ENCODE results near the gene TGOLN2.
A peak's percentile ranks its signal among the peaks of the same experiment; 100 is the strongest.
"Not testable (repeated sequence)": the region's sequence is repeated elsewhere in the genome, so short reads cannot be mapped to it uniquely, and the experiment has no call there.

The TGOLN2 gene

DNA sequence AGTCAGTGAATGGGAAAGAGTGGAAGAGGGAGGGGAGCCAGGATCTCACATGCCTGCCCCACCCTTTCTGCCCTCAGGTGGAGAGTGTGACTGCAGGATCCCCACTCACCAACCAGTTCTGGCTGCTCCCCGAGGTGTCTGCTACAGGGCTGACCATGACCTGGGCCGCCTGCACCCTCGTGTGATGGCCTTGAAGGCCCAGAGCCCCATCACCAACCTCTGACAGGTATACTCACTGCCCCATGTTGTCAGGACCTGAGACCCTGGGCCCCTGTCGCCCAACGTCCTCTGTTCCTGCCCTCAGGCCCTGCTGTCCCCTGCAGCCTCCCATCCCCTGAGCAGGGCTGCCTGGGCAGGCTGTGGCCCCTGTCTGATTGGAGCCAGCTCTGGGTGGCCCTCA lies 11.9 kb downstream of the TGOLN2 start:
- DNase-seq; in situ Hi-C loops (cut with HindIII; ENCODE audit: low pct_ligation_motif_present, low pct_unique_long_range_greater_than_20kb, low sequenced_read_pairs): not testable (repeated sequence)

DNA sequence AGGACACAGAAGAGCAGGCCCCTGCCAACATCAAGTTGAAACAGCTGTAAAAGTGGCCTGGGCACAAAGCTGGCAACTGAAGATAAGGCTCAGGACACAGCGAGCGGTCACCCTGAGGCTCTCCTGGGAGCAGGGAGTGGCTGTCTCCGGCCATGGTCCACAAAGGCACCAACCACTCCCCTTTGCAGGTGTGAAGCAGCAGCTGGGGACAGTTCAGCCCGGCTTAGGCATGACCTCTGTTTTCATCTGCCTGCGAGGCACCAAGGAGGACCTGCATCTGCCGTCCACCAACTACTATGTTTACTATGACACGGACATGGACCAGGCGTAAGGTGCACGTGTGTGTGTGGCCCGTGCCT lies 12.9 kb downstream of the TGOLN2 start:
- in situ Hi-C loops (cut with HindIII; ENCODE audit: low pct_ligation_motif_present, low pct_unique_long_range_greater_than_20kb, low sequenced_read_pairs), result no loop called here
- no peak for DNase-seq

DNA sequence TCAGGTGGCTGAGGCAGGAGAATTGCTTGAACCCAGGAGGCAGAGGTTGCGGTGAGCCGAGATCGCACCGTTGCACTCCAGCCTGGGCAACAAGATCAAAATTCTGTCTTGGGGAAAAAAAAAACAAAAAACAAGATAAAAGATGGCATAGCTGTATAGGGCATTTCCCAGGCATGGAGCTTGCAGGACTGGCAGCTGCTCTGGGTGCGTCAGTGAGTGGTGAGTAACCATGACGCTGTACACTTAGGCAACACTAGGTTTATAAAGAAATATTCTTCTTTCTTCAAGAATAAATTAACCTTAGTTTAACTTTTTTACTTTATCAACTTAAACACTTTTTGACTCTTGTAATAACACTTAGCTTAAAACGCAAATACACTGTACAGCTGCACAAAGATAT lies 15.4 kb downstream of the TGOLN2 start:
- in situ Hi-C loops (cut with HindIII; ENCODE audit: low pct_ligation_motif_present, low pct_unique_long_range_greater_than_20kb, low sequenced_read_pairs), result no loop called here
- DNase-seq, result peak; percentile 68

DNA sequence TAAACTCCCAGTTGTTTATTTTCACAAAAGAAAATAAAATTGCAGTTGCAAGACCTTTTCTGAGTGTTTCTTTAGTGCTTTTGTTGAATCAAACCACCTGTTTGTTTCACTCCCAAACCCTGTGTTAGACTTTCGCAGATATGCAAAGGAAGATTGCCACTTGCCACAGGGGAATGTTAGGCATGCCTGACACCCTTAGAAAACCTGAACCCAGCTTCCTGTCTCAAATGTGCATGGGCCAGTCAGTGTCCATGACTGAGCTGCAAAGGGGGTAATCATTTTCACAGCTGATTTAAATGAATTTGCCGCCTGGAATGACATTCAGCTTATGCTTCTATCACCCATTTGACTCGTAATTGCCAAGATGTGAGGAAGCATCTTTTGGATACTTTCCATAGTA lies 17.5 kb downstream of the TGOLN2 start:
- in situ Hi-C loops (cut with HindIII; ENCODE audit: low pct_ligation_motif_present, low pct_unique_long_range_greater_than_20kb, low sequenced_read_pairs), result no loop called here

DNA sequence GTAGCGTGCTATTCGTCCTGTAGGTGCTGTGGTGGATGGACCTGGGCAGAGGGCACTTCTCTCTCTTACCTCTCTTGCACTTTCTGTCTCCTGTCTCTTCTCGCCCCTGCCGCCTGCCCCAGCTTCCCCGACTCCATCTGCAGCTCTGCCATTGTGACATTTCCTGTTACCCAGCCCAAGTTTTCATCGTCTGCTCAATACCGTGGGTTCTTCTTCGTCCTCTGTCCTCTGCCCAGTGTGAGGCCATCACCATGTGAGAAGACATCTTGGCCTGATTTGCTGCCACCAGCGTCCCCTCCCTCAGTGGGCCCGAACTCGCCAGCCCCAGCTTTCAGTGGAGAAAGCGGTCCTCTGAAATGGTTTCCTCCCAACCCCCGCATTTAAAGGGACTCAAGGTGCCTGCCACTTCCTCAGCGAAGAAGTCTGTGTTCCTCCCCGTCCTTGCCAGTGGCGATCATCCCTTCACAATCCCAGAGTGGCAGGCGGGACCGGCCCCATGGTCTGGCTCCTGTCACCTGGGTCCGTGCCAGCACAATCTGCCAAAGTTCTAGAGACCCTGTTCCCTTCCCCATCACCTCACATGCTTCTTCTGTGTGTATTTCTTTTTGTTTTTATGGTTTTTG lies 18.0 kb downstream of the TGOLN2 start:
- in situ Hi-C loops (cut with HindIII; ENCODE audit: low pct_ligation_motif_present, low pct_unique_long_range_greater_than_20kb, low sequenced_read_pairs), result no loop called here
- DNase-seq, result peak; percentile 20

More for the DNA sequence above, 17.5 kb downstream of the TGOLN2 start:
- peak; percentile 61 for DNase-seq

DNA sequence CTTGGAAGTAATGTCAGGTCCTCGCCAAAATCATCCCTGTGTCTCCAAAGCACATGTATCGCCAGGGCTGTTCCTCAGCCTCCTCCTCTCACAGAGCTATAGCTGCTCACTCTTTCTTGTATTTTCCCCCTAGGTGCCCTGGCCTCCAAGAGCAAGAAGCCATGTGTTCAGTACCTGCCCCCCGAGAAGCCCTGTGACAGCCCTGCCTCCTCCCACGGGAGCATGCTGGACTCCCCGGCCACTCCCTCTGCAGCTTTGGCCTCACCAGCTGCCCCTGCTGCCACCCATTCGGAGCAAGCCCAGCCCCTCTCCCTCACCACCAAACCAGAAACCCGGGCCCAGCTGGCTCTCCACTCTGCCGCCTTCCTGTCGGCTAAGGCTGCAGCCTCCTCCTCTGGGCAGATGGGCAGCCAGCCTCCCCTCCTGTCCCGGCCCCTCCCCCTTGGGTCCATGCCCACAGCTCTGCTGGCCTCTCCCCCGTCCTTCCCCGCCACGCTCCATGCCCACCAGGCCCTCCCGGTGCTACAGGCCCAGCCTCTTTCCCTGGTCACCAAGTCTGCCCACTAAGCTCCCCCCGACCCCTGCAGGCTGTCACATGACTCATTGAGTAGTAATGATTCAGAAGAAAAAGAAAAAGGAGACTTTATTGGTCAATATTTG lies 18.8 kb downstream of the TGOLN2 start:
- peak; percentile 99 for DNase-seq
- in situ Hi-C loops (cut with HindIII; ENCODE audit: low pct_ligation_motif_present, low pct_unique_long_range_greater_than_20kb, low sequenced_read_pairs), result no loop called here

DNA sequence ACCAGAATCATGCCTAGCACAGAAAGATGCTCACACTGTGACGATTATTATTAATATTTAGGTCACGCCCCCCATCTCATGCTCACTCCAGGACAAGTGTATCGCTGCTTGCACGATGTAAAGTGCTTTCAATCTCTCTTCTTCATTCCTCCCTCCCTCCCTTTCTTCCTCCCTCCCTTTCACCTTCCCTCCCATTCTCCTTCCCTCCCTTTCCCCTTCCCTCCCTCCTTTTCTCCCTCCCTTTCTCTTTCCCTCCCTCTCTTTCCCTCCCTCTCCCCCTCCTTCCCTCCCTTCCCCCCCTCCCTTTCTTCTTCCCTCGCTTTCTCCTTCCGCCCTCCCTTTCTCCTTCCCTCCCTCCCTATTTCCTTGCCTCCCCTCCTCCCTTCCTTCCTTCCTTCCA lies 19.6 kb downstream of the TGOLN2 start:
- peak; percentile 16 for DNase-seq
- in situ Hi-C loops (cut with HindIII; ENCODE audit: low pct_ligation_motif_present, low pct_unique_long_range_greater_than_20kb, low sequenced_read_pairs), result no loop called here

DNA sequence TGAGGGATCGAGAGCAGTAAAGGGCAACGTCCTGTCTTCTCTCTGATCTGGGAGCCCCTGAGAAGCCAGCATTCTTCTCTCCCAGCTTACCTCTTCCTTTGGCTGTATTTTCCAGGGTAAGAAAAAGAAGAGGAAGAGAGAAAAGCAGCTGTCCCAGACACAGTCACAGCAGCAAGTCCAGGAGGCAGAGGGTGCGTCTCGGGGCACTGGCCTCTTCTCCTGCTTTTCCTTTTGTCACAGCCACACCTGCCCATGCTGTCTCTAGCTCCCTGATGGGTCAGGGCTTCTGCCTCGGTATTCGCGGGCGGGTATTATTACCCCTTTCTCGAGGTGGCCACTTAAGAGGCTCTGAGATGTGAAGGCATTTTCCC lies 20.3 kb downstream of the TGOLN2 start:
- in situ Hi-C loops (cut with HindIII; ENCODE audit: low pct_ligation_motif_present, low pct_unique_long_range_greater_than_20kb, low sequenced_read_pairs), result no loop called here
- DNase-seq, result no peak

DNA sequence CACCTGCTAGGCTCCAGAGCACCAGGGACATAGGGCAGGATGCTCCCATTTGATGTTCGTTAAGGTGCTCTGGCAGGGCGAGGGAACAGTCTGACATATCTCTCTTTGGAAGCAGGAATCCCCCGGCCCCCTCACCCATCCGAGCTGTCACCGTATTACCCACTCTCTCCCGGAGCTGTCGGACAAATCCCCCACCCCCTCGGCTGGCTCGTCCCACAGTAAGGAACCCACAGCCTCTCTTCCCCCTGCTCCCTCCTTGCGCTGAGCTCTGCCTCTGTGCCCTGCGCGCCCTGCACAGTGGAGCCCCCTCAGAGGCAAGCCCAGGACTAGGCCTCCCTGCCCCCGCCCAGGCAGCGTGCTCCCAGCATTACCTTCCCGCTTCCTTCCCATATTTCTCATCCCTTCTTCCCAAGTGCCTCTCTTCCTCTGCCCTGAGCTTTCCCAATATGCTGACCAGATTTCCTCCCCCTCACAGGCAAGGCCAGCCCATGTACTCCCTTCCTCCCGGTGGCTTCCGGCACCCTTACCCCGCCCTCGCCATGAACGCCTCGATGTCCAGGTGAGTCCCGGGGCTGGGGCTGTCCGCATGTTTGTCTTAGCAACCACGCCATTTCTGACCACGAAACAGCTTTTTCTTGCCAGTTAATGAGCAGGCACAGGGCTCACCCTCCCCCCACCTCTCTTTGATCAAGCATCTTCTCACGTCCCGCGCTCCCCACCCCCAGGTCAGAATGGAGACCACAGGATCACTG lies 23.8 kb downstream of the TGOLN2 start:
- in situ Hi-C loops (cut with HindIII; ENCODE audit: low pct_ligation_motif_present, low pct_unique_long_range_greater_than_20kb, low sequenced_read_pairs), result no loop called here
- no peak for DNase-seq

DNA sequence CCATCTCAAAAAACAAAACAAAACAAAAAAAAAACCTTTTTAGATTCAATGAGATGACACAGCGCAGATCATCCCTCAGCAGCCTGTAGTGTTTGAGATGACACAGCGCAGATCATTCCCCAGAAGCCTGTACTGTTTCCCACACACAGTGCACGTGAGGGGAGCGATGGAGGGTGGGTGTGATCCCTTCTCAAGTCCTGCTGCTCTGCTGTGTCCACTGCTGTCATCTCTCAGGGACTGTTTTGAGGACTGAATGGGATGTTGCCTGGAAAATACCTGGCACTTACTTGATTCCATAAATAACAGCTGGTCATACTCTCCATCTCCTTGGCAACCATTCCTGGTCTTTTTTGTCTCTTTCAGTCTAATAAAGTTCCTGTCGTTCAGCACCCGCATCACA lies 25.7 kb downstream of the TGOLN2 start:
- in situ Hi-C loops (cut with HindIII; ENCODE audit: low pct_ligation_motif_present, low pct_unique_long_range_greater_than_20kb, low sequenced_read_pairs), result no loop called here
- DNase-seq, result no peak

DNA sequence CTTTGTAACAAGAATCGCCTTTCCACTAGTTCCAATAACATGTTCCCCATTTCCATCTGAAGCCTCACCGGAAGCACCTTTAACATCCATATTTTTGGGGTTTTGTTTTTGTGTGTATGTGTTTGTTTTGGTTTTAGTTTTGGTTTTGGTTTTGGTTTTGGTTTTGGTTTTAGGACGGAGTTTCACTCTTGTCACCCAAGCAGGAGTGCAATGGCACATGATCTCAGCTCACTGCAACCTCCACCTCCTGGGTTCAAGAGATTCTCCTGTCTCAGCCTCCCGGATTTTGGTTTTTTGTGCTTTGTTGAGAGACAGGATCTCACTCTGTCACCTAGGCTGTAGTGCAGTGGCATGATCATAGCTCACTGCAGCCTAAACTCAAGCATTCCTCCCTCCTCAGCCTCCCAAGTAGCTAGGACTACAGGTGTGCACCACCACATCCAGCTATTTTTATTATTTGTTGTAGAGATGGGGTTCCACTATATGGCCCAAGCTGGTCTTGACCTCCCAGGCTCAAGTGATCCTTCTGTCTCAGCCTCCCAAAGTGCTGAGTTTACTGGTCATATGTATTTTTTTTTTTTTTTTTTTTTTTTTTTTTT lies 36.3 kb downstream of the TGOLN2 start:
- in situ Hi-C loops (cut with HindIII; ENCODE audit: low pct_ligation_motif_present, low pct_unique_long_range_greater_than_20kb, low sequenced_read_pairs), result no loop called here
- DNase-seq, result no peak

DNA sequence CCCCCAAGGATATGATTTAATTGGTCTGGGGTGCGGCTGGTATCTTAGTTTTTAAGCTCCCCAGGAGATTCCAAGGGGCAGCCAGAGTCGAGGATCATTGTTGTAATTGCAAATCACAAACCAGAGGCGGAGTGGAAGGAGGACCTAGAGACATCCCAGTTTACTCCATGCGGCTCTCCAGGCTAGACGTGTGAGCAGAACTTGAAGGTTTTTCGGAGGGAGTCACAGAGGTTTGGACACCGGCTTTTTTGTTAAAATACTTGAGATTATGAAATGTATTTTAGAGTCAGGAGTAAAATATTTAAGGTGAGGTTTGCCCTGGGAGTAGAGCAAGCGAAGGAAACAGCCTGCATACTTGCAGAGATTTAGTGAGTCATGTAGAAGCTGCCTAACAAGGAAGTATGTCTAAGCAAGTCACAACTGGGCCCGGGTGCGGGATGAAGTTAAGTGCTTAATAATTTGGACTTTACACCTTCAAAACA lies 39.5 kb downstream of the TGOLN2 start:
- peak; percentile 53 for DNase-seq
- in situ Hi-C loops (cut with HindIII; ENCODE audit: low pct_ligation_motif_present, low pct_unique_long_range_greater_than_20kb, low sequenced_read_pairs), result no loop called here

DNA sequence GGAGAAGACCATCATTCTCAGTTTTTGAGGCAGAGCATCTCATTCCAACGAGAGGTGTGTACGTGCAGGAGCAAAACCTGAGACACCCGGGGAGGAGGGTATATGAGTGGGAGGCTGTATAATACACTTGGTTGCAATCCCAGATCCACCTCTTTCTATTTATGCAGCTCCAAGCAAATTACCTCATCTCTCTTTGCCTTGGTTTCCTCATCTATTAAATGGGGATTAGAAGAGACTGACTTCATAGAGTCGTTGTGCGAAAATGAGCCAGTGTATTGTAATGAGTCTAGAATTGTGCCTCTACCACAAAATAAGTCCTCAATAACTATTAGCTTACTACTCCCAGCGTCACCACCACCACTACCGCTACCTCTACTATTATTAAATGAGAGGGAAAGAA lies 40.1 kb downstream of the TGOLN2 start:
- in situ Hi-C loops (cut with HindIII; ENCODE audit: low pct_ligation_motif_present, low pct_unique_long_range_greater_than_20kb, low sequenced_read_pairs), result no loop called here
- no peak for DNase-seq

DNA sequence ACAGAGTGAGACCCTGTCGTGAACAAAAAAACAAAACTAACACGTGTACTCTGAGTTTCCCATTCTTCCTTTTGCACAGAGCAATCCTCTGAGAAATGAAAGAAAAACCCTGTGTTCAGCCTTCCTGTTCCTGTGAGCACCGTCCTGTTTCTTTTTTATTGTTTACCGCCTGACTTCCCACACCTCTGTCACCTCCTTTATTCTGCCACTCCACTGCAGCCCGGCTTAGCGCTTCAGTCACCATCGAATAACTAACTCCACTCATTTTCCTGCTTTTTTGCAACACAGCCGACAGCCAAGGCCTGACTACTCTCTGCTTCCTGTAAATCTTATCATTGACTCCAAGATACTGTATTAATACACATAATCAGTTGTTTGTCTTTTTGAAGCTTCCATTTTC lies 40.9 kb downstream of the TGOLN2 start:
- DNase-seq, result no peak
- in situ Hi-C loops (cut with HindIII; ENCODE audit: low pct_ligation_motif_present, low pct_unique_long_range_greater_than_20kb, low sequenced_read_pairs), result no loop called here

DNA sequence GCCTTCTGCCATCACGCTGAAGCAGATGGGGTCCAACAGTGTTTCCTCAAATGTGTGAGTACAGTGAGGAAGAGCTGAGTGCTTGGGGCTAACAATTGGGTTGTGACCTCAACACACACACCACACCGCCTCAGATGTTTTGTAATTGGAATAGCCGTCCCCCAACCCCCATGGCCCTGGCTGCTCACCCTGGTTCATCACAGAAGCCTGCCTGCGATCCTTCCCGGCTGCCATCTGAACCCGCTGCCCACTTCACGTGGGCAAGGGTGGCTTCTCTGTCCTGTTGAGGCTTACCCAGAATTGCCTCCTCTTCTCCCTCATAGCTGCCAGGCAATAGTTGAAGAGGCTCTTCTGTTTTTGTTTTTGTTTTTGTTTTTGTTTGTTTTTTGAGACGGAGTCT lies 44.1 kb downstream of the TGOLN2 start:
- DNase-seq, result no peak
- in situ Hi-C loops (cut with HindIII; ENCODE audit: low pct_ligation_motif_present, low pct_unique_long_range_greater_than_20kb, low sequenced_read_pairs), result no loop called here

DNA sequence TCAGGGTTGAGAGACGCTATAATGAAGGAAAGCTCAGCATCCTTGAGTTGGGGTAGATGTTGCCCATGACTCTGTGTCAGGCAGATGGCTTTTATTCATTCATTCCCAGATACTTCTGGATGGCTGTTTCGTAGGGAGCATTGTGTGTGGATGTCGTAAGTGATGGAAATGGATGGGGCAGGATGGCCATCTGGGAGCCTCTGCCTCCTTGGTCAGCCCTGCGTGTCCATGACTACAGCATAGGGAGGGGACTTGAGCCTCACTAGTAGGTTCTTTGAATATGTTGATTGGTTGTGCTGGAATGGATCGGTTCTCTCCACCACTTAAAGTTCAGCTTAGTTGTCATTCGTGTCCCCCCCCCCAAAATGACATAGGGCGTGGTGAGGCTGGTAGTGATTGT lies 44.9 kb downstream of the TGOLN2 start:
- in situ Hi-C loops (cut with HindIII; ENCODE audit: low pct_ligation_motif_present, low pct_unique_long_range_greater_than_20kb, low sequenced_read_pairs), result no loop called here
- no peak for DNase-seq

DNA sequence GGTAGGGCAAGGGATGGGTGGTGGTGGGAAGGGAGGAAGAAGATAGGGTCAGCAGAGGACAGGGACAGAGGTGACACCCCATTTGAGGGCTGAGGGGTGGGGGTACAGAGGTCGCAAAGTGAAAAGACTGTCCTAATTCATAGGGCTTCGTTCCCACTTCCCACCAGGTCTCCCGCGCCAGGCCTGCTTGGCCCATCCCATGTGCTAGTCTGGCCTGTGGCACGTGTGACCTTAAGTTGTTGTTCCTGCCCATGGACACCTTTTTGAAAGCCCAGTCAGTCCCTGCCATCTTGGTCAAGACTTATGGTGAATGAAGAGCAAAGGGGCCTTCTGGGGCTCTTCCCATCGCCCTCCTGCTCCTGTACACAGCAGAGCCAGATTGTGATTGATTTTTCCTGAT lies 46.2 kb downstream of the TGOLN2 start:
- no peak for DNase-seq
- in situ Hi-C loops (cut with HindIII; ENCODE audit: low pct_ligation_motif_present, low pct_unique_long_range_greater_than_20kb, low sequenced_read_pairs), result no loop called here

DNA sequence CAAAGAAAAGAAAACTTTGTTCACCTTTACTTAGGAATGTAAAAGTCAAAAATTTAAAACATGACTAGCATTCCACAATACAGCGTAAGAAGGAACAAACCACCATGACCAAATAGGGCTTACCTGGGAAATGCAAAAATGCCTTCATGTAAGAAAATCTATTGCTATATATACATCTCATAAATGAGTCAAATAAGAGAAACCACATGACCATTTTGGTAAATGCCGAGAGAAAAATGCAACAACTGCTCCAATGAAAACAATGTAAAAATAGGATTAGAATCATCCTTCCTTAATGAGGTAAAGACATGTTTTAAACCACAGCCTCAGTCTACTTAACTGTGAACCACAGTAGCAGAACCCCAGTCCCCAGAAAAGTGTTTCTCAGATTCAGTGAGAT lies 49.4 kb downstream of the TGOLN2 start:
- no peak for DNase-seq
- in situ Hi-C loops (cut with HindIII; ENCODE audit: low pct_ligation_motif_present, low pct_unique_long_range_greater_than_20kb, low sequenced_read_pairs), result no loop called here

DNA sequence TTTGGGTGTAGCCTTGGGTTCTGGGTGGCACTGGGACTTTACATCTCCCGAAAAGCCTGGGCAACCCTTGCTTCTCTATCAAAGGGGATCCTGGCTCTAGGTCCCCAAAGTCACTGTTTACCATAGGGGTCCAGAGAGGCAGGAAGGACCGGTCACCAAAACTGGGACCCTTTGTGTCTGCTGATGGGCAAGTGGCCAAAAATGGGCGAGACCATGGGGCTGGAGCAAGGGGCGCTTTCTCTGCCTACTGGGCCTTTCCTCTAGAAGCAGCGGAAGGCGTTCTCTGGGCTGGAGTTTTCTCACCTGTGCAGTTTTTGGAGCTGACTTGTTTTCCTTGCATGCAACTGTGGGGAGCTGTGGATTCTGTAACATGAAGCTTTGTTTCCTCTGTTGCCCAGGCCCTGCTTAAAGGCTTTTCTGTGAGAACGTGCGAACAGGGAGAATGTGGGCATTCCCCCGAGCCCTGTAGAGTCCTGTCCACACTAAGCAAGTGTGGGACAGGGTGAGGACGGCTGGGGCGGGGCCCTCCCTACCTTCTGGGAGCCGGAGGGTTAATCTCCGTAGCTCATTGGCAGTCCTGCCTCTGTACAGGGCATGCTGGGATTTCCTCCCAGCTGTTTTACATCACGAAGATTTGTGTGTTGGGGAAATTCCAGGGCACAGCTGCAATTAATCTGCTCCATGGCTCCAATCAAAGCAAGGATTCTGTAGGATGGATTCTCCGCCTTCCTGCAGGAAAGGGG lies 50.2 kb downstream of the TGOLN2 start:
- no peak for DNase-seq
- in situ Hi-C loops (cut with HindIII; ENCODE audit: low pct_ligation_motif_present, low pct_unique_long_range_greater_than_20kb, low sequenced_read_pairs), result no loop called here

Data from ACHN (cell line).